Mucosa of gallbladder (tissue), 1 donor: Measurements from ENCODE around the gene JAM3. TPM values are rescaled to one million over a fixed set of nuclear protein-coding genes. Genes with fewer than 3 reads are reported as not detected.

Experiments
- DNase-seq: peaks from one replicate; pipeline ENCODE4 v3.0.0-alpha.2; 2020; ENCODE audit warnings: low spot score
- total RNA-seq: library from RNA; stranded (reverse); gene quantifications from one replicate; pipeline ENCODE4 v1.2.1, GENCODE V29; 2021
- donor health status: DM: no; HTN: no; CAD: no.

The JAM3 gene
- total RNA-seq, 1 donor from 2014 or later: 50.3 TPM

- no peak for DNase-seq
Observed at GRCh38 chr11:134145715-134146114, 76.8 kb downstream of the JAM3 start.

GRCh38 chr11:134146598-134146997, 77.7 kb downstream of the JAM3 start:
- DNase-seq: no peak

GRCh38 chr11:134149371-134149770, 80.5 kb downstream of the JAM3 start:
- DNase-seq: no peak

GRCh38 chr11:134150195-134150903, 81.5 kb downstream of the JAM3 start:
- DNase-seq: no peak

- no peak for DNase-seq
Observed at GRCh38 chr11:134151083-134151747, 82.3 kb downstream of the JAM3 start.

GRCh38 chr11:134152696-134153095, 83.8 kb downstream of the JAM3 start:
- no peak for DNase-seq

- DNase-seq: no peak
Observed at GRCh38 chr11:134153147-134153905, 84.5 kb downstream of the JAM3 start.

GRCh38 chr11:134154441-134154840, 85.6 kb downstream of the JAM3 start:
- DNase-seq: no peak

GRCh38 chr11:134155456-134155855, 86.6 kb downstream of the JAM3 start:
- DNase-seq: no peak

- DNase-seq: no peak
Observed at GRCh38 chr11:134155946-134156865, 87.3 kb downstream of the JAM3 start.

- no peak for DNase-seq
Observed at GRCh38 chr11:134157451-134157850, 88.6 kb downstream of the JAM3 start.

GRCh38 chr11:134158023-134158422, 89.2 kb downstream of the JAM3 start:
- no peak for DNase-seq

- no peak for DNase-seq
Observed at GRCh38 chr11:134159652-134160051, 90.8 kb downstream of the JAM3 start.

- no peak for DNase-seq
Observed at GRCh38 chr11:134164490-134165370, 95.9 kb downstream of the JAM3 start.

GRCh38 chr11:134170177-134170918, 101.5 kb downstream of the JAM3 start:
- DNase-seq: no peak

GRCh38 chr11:134170919-134171281, 102.0 kb downstream of the JAM3 start:
- no peak for DNase-seq

GRCh38 chr11:134171951-134172350, 103.1 kb downstream of the JAM3 start:
- no peak for DNase-seq

GRCh38 chr11:134173296-134173695, 104.4 kb downstream of the JAM3 start:
- no peak for DNase-seq

GRCh38 chr11:134176284-134176683, 107.4 kb downstream of the JAM3 start:
- no peak for DNase-seq
